NB4 (cell line): ENCODE data around the gene PTPRD.
"Not testable (repeated sequence)": the region's sequence is repeated elsewhere in the genome, so short reads cannot be mapped to it uniquely, and the experiment has no call there.

Experiments used
- DNase-seq: peaks from one replicate; pipeline ENCODE4 v3.0.0; 2010; ENCODE audit warnings: low read depth
- H3K4me3 ChIP-seq: one replicate; pipeline ENCODE4 v1.5.1; 2011; ENCODE audit warnings: mild to moderate bottlenecking, low read depth, low read length, moderate library complexity
- MYC ChIP-seq: IDR thresholded peaks from 2 replicates; pipeline ENCODE4 v1.6.1; 2011; ENCODE audit warnings: low read depth, low read length
- POLR2A ChIP-seq: IDR thresholded peaks from 2 replicates; pipeline ENCODE4 v1.6.1; 2011; ENCODE audit warnings: mild to moderate bottlenecking; ENCODE audit not compliant: insufficient read length; ENCODE audit errors: extremely low read depth
- TF ChIP-seq, protein P1 (sequence below): IDR thresholded peaks from one replicate; pipeline ENCODE4 v1.5.1; 2012; ENCODE audit warnings: low read depth, low read length
- TF ChIP-seq, protein P2 (sequence below): IDR thresholded peaks from 2 replicates; pipeline ENCODE4 v1.6.1; 2011; ENCODE audit warnings: low read depth, low read length

Gene PTPRD

DNA sequence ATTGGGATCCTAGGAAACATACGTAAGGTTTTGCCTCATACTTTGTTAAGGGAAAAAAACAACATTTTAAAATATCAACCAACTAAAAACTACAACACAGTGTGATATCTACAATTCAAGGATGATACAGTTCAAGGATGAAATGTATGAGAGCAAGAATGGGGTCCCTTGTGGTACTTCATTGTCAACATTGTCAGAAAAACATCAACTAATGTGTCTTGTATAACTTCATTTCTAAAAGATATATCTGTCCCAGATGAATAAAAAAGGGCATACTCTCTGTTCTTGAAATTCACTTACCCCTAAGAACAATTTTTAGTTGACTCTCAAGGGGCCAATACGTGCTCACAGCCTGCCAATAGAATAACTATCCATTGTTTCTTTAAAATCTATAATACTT, 1250.5 kb downstream of the PTPRD start:
- no peak overlapping the region for H3K4me3 ChIP-seq
- no peak for TF ChIP-seq MYC
- TF ChIP-seq, protein P1, sequence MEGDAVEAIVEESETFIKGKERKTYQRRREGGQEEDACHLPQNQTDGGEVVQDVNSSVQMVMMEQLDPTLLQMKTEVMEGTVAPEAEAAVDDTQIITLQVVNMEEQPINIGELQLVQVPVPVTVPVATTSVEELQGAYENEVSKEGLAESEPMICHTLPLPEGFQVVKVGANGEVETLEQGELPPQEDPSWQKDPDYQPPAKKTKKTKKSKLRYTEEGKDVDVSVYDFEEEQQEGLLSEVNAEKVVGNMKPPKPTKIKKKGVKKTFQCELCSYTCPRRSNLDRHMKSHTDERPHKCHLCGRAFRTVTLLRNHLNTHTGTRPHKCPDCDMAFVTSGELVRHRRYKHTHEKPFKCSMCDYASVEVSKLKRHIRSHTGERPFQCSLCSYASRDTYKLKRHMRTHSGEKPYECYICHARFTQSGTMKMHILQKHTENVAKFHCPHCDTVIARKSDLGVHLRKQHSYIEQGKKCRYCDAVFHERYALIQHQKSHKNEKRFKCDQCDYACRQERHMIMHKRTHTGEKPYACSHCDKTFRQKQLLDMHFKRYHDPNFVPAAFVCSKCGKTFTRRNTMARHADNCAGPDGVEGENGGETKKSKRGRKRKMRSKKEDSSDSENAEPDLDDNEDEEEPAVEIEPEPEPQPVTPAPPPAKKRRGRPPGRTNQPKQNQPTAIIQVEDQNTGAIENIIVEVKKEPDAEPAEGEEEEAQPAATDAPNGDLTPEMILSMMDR: no peak
- no peak for TF ChIP-seq POLR2A
- TF ChIP-seq, protein P2, sequence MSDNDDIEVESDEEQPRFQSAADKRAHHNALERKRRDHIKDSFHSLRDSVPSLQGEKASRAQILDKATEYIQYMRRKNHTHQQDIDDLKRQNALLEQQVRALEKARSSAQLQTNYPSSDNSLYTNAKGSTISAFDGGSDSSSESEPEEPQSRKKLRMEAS: no peak
- no peak for DNase-seq

DNA sequence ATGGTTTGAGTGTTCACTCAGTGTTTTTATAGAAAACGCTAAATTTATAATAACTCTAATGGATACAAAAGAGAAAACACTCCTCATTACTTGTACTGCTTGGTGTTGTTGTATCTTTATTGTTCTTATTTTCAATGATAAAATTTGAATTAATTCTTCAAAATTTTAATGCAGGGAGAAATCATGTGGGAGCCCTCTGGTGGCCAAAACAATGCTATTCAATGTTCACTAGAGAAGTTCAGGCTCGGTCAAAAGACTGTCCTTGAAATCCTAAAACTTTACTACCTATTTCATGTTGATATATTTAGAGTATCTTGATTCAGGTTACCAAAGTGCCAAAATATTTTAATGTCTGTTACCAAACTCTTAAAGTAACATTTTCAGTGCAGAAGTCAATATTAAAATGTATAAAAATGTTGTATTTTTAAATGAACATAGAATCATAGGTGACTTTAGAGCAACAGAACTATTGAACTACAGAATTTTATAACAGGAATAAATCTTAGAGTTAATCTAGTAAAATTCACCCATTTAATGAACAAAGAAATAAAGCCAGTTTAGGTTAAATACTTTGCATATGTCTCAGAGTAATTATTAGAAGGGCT, 1259.8 kb downstream of the PTPRD start:
- no peak overlapping the region for H3K4me3 ChIP-seq
- peak; percentile 28 for DNase-seq
- TF ChIP-seq, protein P2: no peak
- TF ChIP-seq POLR2A: no peak
- TF ChIP-seq, protein P1: peak; percentile 78

DNA sequence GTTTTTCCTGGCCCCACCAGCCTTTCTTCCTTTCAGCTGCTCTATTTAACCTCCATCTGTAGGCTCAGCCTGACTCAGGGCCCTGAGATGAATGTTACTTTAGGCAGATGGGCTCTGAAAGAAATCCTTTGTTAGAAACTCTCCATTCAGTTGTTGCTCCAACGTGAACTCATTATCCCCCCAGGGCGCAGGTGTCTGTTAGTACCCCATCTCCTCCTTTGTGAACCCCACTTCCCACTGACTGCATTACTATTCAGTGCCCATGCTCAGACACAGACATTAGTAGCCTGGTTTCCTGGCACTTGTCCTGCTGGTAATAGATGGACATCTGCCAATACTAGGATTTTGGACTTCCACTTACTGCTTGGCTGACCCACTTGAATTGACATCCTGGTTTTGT, 1271.6 kb downstream of the PTPRD start:
- H3K4me3 ChIP-seq: no peak overlapping the region
- DNase-seq: no peak
- TF ChIP-seq POLR2A (no peak), MYC (no peak)
- TF ChIP-seq, protein P1: no peak

DNA sequence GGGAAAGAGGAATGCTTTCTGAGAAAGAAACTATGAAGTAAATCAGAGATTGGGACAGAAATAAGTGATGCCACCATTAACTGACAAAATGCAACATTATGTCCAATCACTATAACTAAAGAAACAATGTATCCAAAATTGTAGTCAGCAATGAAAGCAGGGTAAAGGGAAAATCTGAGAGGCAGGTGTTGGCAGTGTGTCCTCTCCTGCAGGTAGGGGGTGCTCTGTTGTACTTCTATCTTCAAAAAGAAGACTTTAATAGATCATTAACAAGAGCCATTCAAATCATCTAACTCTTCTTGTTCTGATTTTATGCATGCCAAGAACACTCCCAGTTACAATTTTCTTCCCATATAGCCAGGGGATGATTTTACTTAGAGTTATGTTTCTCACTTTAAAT, 1275.7 kb downstream of the PTPRD start:
- TF ChIP-seq, protein P2: no peak
- TF ChIP-seq, protein P1: peak; percentile 15
- no peak overlapping the region for H3K4me3 ChIP-seq
- DNase-seq: no peak

DNA sequence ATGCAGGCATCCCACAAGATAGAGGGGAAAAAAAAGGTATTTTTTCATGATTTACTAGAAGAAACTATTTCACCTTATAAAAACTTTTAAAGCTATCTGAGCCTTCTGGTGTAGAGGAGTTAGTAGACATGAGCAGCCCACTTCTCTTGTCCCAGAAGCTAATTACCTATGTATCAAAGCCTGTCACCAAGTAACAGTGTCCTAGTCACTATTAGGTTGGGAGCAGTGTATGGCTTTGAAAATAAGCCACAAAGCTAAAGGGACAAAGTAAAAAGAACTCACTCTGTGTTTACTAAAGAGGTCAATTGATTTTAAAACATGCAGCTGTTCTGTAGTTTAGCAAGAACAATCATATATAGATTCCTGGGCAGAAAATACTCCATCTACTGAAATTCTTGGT, 1286.1 kb downstream of the PTPRD start:
- TF ChIP-seq MYC (no peak), POLR2A (no peak)
- TF ChIP-seq, protein P2: no peak
- TF ChIP-seq, protein P1: no peak
- no peak overlapping the region for H3K4me3 ChIP-seq
- no peak for DNase-seq

DNA sequence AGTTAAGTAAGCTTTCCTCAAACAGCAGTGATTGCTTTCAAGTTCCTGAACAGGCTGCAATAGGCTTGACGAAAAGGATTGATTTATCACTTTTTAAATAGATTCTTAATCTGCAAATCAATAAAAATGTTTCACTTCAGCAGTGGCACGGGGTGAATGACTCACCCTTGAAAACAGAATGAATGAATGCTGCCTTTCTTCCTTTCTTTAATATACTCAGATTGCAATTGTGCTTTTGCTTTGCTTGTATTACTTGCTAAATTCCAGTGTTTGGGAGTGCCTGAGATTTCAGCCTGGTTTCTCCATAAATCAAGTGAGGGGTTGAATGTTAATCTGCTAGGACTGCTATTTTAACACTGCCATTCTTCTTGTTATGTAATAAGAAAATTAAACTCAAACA, 1293.8 kb downstream of the PTPRD start:
- no peak for DNase-seq
- TF ChIP-seq, protein P2: no peak
- TF ChIP-seq POLR2A (no peak), MYC (no peak)
- TF ChIP-seq, protein P1: no peak
- H3K4me3 ChIP-seq: no peak overlapping the region

DNA sequence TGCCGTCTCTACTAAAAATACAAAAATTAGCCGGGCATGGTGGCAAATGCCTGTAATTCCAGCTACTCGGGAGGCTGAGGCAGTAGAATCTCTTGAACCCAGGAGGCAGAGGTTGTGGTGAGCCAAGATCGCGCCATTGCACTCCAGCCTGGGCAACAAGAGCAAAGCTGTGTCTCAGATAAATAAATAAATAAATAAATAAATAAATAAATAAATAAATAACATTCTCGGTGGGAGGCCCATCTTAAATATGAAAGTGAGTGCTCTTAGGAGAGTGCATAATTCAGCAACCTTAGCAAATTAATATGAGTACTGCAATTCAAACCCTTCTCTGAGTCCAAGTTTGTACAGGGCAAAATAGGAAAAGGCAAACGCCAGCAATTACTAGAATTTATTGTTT, 1302.1 kb downstream of the PTPRD start:
- not testable (repeated sequence) for H3K4me3 ChIP-seq, DNase-seq
